Neural cell (in vitro differentiated cells): ENCODE results near the gene C17orf100. TPM values are rescaled to one million over a fixed set of nuclear protein-coding genes. Genes with fewer than 3 reads are reported as not detected.

Source experiments
- H2AFZ ChIP-seq: fragments of 200-600, 300-800 bp; sonication (generic), shearing (Covaris generic); 2 replicates; pipeline ENCODE4 v1.6.0; 2014; ENCODE audit warnings: low read depth, mild to moderate bottlenecking, antibody characterized with exemption, low read length, moderate library complexity
- H3F3A ChIP-seq: fragments of 200-600 bp; shearing (Covaris generic); 2 replicates; pipeline ENCODE4 v1.6.1; 2016; ENCODE audit warnings: mild to moderate bottlenecking, moderate library complexity, mixed read lengths, antibody characterized with exemption, low read length; ENCODE audit not compliant: insufficient read depth, poor library complexity, severe bottlenecking
- H3K27ac ChIP-seq: fragments of 200-600, 300-800 bp; sonication (generic), shearing (Covaris generic); 2 replicates; pipeline ENCODE4 v1.5.1; 2014; ENCODE audit warnings: mild to moderate bottlenecking, low read length, moderate library complexity
- H3K27me3 ChIP-seq: fragments of 300-800, 200-600 bp; sonication (generic), shearing (Covaris generic); 2 replicates; pipeline ENCODE4 v1.6.0; 2014; ENCODE audit warnings: mild to moderate bottlenecking, low read depth, low read length, moderate library complexity; ENCODE audit not compliant: insufficient read depth
- H3K36me3 ChIP-seq: fragments of 300-800, 200-600 bp; sonication (generic), shearing (Covaris generic); 2 replicates; pipeline ENCODE4 v1.5.1; 2014; ENCODE audit warnings: mild to moderate bottlenecking, antibody characterized with exemption, low read length, moderate library complexity; ENCODE audit not compliant: insufficient read depth
- H3K4me2 ChIP-seq: fragments of 300-800, 200-600 bp; sonication (generic), shearing (Covaris generic); 2 replicates; pipeline ENCODE4 v1.6.0; 2014; ENCODE audit warnings: mild to moderate bottlenecking, low read length
- H3K4me3 ChIP-seq: fragments of 300-800, 200-600 bp; sonication (generic), shearing (Covaris generic); 2 replicates; pipeline ENCODE4 v1.5.1; 2014; ENCODE audit warnings: mild to moderate bottlenecking, low read length, moderate library complexity
- H3K79me2 ChIP-seq: fragments of 200-600 bp; shearing (Covaris generic); replicated peaks from 2 replicates; pipeline ENCODE4 v1.6.0; 2014; ENCODE audit warnings: mild to moderate bottlenecking, low read length, moderate library complexity; ENCODE audit not compliant: insufficient read depth
- H3K9ac ChIP-seq: fragments of 300-800, 200-600 bp; sonication (generic), shearing (Covaris generic); 2 replicates; pipeline ENCODE4 v1.6.1; 2016; ENCODE audit warnings: mild to moderate bottlenecking, low read length, mixed read lengths
- H3K9me2 ChIP-seq: fragments of 200-600 bp; shearing (Covaris generic); 2 replicates; pipeline ENCODE4 v1.6.1; 2016; ENCODE audit warnings: mild to moderate bottlenecking, low read length, mixed read lengths; ENCODE audit not compliant: insufficient read depth
- H3K9me3 ChIP-seq: fragments of 200-600, 300-800 bp; sonication (generic), shearing (Covaris generic); 2 replicates; pipeline ENCODE4 v1.6.1; 2016; ENCODE audit warnings: mild to moderate bottlenecking, mixed run types, low read length, moderate library complexity, mixed read lengths
- H4K20me1 ChIP-seq: fragments of 200-600 bp; shearing (Covaris generic); 2 replicates; pipeline ENCODE4 v1.6.1; 2016; ENCODE audit warnings: mild to moderate bottlenecking, mixed run types; ENCODE audit not compliant: insufficient read depth
- EP300 ChIP-seq: fragments of 450-650 bp; conservative IDR thresholded peaks from 2 replicates; pipeline ENCODE4 v1.6.1; 2014; ENCODE audit warnings: antibody characterized with exemption, mild to moderate bottlenecking, moderate library complexity; ENCODE audit not compliant: poor library complexity, severe bottlenecking
- EZH2 ChIP-seq: fragments of 200-600, 300-800 bp; shearing (Covaris generic), sonication (generic); IDR thresholded peaks from 2 replicates; pipeline ENCODE4 v1.6.1; 2014; ENCODE audit warnings: antibody characterized with exemption, low read length, borderline replicate concordance, mild to moderate bottlenecking; ENCODE audit not compliant: insufficient read depth, poor library complexity, severe bottlenecking
- MXI1 ChIP-seq: fragments of 450-650 bp; conservative IDR thresholded peaks from 2 replicates; pipeline ENCODE4 v1.6.1; 2014; ENCODE audit warnings: antibody characterized with exemption, mild to moderate bottlenecking; ENCODE audit not compliant: poor library complexity, severe bottlenecking
- POLR2AphosphoS5 ChIP-seq: IDR thresholded peaks from 2 replicates; pipeline ENCODE4 v1.6.1; 2012
- RAD21 ChIP-seq: fragments of 450-650 bp; conservative IDR thresholded peaks from 2 replicates; pipeline ENCODE4 v1.6.1; 2014; ENCODE audit warnings: antibody characterized with exemption, mild to moderate bottlenecking, moderate library complexity
- SMC3 ChIP-seq: fragments of 450-650 bp; conservative IDR thresholded peaks from 2 replicates; pipeline ENCODE4 v1.6.1; 2014; ENCODE audit warnings: antibody characterized with exemption, mild to moderate bottlenecking, moderate library complexity; ENCODE audit not compliant: poor library complexity
- TAF1 ChIP-seq: IDR thresholded peaks from 2 replicates; pipeline ENCODE4 v1.6.1; 2012; ENCODE audit warnings: low read depth
- polyA plus RNA-seq: library from polyadenylated mRNA; depleted of rRNA; stranded (reverse); fragments of >200 nt; gene quantifications from 2 replicates; pipeline ENCODE4 v1.2.3, GENCODE V29; 2014
- TF ChIP-seq, protein P1 (sequence below): fragments of 450-650 bp; IDR thresholded peaks from 2 replicates; pipeline ENCODE4 v1.5.1; 2014; ENCODE audit warnings: antibody characterized with exemption, mild to moderate bottlenecking, moderate library complexity; ENCODE audit not compliant: poor library complexity, severe bottlenecking
- TF ChIP-seq, protein P2 (sequence below): IDR thresholded peaks from 2 replicates; pipeline ENCODE4 v1.6.1; 2012; ENCODE audit warnings: borderline replicate concordance

C17orf100 gene
- polyA plus RNA-seq, 1 donor from 2014 or later, result 10.3 TPM

DNA sequence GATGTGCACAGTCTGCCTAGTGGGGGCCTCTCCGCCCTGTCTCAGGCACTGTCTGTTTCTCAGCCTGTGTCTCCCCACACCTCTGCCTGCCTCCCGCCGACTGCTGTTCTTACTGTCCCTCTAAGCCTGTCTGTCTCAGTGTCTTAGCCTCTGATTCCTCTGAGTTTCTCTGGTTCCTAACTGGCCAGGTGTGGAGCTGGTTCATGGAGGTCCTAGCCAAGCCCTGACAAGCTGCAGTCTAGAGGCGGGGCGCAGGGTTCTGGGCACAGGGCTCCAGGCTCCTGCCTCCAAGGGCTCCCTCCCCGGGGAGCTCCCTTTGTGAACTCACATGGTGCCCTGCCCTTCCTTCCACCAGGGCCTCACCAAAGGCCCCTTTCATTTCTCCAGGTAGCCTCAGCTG, 19.4 kb downstream of the C17orf100 start:
- H4K20me1 ChIP-seq, result no peaks in the 10 kb centered on the region
- H3K27me3 ChIP-seq, result no peaks in the 10 kb centered on the region
- no peaks in the 10 kb centered on the region for H3F3A ChIP-seq
- no peaks in the 10 kb centered on the region for H3K9me2 ChIP-seq
- H3K4me3 ChIP-seq, result no peak overlapping the region
- H3K79me2 ChIP-seq, result no peaks in the 10 kb centered on the region
- no peak overlapping the region for H3K9ac ChIP-seq
- TF ChIP-seq RAD21 (no peak), TAF1 (no peak), SMC3 (no peak)
- TF ChIP-seq, protein P1, sequence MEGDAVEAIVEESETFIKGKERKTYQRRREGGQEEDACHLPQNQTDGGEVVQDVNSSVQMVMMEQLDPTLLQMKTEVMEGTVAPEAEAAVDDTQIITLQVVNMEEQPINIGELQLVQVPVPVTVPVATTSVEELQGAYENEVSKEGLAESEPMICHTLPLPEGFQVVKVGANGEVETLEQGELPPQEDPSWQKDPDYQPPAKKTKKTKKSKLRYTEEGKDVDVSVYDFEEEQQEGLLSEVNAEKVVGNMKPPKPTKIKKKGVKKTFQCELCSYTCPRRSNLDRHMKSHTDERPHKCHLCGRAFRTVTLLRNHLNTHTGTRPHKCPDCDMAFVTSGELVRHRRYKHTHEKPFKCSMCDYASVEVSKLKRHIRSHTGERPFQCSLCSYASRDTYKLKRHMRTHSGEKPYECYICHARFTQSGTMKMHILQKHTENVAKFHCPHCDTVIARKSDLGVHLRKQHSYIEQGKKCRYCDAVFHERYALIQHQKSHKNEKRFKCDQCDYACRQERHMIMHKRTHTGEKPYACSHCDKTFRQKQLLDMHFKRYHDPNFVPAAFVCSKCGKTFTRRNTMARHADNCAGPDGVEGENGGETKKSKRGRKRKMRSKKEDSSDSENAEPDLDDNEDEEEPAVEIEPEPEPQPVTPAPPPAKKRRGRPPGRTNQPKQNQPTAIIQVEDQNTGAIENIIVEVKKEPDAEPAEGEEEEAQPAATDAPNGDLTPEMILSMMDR, result no peak
- no peak overlapping the region for H2AFZ ChIP-seq
- no peaks in the 10 kb centered on the region for H3K9me3 ChIP-seq
- H3K4me2 ChIP-seq, result no peak overlapping the region
- no peaks in the 10 kb centered on the region for H3K36me3 ChIP-seq
- H3K27ac ChIP-seq, result no peak overlapping the region

DNA sequence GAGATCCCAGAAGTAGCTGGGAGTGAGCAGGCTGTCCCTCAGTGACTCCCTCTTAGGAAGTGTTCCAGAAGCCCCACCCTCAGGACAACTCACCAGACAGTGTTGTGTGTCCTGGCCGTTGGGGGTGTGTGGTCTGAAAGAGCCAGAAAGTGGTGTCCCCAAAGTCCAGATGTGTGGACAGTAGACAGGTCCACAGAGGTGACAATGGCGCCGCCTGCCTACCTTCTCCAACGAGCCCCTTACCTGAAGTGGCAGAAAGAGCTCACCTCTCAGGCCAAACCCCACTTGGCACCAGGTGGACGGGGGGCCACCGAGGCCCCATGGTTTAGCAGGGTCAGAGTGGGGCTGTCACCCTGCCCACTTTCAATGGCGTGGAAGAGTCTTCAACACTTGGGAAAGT, 19.9 kb downstream of the C17orf100 start:
- TF ChIP-seq POLR2AphosphoS5 (no peak), TAF1 (no peak), SMC3 (no peak), EZH2 (no peak), MXI1 (no peak), RAD21 (no peak), EP300 (no peak)
- TF ChIP-seq, protein P1, result no peak
- TF ChIP-seq, protein P2, sequence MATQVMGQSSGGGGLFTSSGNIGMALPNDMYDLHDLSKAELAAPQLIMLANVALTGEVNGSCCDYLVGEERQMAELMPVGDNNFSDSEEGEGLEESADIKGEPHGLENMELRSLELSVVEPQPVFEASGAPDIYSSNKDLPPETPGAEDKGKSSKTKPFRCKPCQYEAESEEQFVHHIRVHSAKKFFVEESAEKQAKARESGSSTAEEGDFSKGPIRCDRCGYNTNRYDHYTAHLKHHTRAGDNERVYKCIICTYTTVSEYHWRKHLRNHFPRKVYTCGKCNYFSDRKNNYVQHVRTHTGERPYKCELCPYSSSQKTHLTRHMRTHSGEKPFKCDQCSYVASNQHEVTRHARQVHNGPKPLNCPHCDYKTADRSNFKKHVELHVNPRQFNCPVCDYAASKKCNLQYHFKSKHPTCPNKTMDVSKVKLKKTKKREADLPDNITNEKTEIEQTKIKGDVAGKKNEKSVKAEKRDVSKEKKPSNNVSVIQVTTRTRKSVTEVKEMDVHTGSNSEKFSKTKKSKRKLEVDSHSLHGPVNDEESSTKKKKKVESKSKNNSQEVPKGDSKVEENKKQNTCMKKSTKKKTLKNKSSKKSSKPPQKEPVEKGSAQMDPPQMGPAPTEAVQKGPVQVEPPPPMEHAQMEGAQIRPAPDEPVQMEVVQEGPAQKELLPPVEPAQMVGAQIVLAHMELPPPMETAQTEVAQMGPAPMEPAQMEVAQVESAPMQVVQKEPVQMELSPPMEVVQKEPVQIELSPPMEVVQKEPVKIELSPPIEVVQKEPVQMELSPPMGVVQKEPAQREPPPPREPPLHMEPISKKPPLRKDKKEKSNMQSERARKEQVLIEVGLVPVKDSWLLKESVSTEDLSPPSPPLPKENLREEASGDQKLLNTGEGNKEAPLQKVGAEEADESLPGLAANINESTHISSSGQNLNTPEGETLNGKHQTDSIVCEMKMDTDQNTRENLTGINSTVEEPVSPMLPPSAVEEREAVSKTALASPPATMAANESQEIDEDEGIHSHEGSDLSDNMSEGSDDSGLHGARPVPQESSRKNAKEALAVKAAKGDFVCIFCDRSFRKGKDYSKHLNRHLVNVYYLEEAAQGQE, result no peak
- no peaks in the 10 kb centered on the region for H3K9me2 ChIP-seq
- H3K27me3 ChIP-seq, result no peaks in the 10 kb centered on the region
- H4K20me1 ChIP-seq, result no peaks in the 10 kb centered on the region
- no peaks in the 10 kb centered on the region for H3K36me3 ChIP-seq
- no peaks in the 10 kb centered on the region for H3K79me2 ChIP-seq
- no peak overlapping the region for H3K27ac ChIP-seq
- no peaks in the 10 kb centered on the region for H3F3A ChIP-seq
- H2AFZ ChIP-seq, result no peak overlapping the region
- H3K9ac ChIP-seq, result no peak overlapping the region
- H3K9me3 ChIP-seq, result no peaks in the 10 kb centered on the region
- H3K4me3 ChIP-seq, result no peak overlapping the region
- H3K4me2 ChIP-seq, result no peak overlapping the region
